T-helper 2 cell (primary cell): ENCODE measurements around the gene MRGPRE.

Source experiments
- DNase-seq, 5 experiments: peaks; one replicate each; pipeline versions ENCODE4 v3.0.0 to v3.0.0-alpha.2; 2012 to 2022

MRGPRE gene

DNA sequence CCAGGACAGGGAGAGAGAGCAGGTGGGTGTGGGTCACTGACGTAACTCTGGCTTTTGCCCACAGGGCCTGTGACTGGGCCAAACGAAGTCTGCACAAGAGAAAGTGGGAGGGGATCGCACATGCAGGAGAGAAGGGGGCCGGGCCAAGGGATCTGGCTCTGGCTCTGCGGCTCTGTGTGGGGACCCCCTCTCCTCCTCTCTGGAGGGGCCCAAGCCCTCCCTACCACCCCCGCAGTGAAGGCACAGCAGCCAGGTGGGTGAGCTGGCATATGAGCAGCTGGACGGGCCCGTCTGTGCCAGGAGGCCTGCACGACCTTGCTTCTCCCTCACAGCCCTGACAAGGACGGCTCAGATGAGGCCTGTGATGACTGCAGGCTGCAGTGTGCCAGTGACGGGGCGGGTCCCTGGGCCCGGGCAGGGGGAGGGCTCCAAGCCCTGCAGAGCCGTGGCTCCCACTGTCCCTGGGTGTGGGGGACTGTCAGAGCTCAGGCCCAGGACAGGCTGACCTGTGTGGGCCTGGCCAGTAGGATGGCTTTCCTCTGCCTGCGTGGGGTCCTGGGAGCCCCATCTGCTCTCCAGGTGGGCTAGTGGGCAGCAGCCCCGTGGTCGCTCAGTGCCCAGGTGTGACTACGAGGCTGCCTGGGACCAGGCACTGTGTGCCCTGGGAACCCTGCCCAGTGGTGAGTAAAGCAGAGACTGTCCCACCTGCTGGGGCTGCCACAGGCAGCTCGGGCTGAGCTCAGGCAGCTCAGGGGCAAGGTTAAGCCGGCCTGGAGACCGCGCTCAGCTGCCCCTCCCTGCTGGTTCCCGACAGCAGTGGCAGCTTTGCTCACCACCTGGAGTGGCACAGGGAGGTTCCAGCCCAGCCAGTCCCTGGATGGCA, 35.8 kb downstream of the MRGPRE start:
- no peak for DNase-seq

DNA sequence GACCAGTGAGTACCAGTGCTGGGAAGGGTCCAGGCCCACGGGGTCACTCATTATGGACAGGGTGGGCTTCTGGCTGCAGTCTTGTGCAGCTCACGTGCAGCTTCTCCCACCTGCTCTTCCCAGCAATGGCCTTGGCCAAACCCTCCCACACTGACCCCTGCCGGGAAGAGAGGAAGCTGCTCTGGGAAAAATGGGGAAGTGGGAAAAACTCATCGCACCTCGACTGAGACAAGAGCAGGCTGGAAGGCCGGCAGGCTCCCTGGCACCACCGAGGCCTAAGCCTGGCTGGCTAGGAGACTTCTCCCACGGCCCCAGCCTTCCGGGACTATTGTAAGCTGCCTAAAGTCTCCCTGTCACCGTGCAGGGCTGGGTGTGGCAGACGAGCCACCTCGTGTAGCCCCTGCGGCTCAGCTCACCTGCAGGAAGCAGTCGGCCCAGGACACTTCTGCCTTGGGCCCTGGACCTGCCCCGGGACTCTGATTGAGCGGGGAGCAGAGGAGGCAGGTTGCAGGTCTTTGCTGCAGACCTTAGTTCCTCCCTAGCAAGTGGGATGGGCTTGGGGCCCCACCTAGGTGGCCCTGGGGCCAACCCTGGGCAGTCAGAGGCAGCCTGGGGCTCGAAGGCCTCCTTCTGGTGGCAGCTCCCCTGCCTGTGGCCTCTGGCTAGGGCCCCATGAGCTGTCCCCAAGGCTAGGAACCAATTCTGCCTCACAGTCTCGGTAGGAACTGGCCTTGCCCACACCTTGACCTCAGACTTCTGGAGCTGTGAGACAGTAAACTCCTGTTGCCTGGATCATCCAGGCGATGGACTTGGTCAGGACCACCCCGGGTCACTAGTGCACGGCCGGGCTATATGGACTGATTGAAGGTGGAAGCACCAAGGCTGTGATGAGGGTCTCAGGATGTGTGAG, 36.7 kb downstream of the MRGPRE start:
- no peak for DNase-seq

DNA sequence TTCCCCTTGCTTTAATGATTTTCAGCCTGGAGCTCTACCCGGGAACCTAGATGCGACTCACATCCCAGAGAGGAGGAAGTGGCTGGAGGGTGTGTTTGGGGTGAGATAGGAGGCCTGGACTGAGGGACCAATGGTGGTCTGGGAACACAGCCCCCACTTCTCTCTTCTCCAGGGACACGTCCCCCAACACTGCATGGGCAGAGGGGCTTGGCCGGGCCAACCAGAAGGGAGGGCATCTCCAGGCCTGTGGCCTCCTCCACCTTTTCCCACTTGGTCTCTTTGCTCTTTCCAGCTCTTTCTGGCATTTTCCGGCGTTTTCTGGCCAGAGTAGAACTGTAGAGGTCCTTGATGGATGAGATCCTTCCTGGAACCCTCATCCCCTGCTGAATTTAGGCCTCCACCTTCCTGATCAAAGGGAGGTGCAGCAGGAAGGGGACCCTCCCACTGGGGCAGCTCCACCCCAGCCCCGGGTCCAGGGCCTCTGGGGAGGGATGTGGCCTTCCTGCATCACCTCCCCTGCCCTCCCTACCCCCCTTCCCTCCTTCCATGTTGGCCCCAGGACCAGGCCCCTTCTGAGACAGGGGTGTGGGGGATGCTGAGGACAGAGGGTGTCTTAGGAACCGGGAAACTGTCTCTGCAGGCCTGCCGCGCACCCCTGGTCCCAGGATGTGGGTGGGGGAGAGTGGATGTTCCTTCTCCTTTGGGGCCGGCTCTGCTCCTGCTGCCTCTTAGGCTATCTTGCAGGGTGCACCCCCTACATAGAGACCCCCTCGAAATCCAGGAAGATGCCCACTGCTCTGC, 38.0 kb downstream of the MRGPRE start:
- no peak for DNase-seq

DNA sequence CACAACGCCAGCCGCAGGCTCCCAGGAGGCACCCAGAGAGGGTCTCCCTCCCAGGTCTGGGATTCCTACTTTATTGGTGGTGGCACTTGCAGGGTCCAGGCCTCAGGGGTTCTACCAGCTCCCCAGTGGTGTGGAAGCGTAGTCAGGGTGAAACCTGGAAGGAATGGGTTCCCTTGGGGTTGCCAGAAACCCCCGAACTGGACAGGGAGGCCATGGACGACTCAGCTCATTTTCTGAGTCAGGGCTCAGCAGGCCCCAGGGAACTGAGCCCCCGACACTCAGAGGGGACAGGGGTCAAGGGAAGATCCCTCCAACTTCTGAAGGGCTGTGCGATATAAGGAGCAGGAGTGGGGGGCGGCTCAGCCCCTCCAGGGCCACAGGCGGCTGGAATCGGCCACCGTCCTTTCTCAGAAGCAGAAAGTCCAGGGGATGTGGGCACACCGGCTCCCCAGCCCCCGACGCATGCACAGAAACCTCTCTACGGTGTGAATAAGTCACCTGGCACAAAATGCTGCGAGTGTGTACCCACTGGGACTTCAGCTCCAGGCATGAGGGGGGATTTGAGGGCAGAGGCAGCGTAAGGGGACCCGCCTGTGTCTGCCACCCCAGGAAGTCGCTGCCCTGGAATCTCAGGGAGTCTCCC, 38.7 kb downstream of the MRGPRE start:
- DNase-seq = no peak

DNA sequence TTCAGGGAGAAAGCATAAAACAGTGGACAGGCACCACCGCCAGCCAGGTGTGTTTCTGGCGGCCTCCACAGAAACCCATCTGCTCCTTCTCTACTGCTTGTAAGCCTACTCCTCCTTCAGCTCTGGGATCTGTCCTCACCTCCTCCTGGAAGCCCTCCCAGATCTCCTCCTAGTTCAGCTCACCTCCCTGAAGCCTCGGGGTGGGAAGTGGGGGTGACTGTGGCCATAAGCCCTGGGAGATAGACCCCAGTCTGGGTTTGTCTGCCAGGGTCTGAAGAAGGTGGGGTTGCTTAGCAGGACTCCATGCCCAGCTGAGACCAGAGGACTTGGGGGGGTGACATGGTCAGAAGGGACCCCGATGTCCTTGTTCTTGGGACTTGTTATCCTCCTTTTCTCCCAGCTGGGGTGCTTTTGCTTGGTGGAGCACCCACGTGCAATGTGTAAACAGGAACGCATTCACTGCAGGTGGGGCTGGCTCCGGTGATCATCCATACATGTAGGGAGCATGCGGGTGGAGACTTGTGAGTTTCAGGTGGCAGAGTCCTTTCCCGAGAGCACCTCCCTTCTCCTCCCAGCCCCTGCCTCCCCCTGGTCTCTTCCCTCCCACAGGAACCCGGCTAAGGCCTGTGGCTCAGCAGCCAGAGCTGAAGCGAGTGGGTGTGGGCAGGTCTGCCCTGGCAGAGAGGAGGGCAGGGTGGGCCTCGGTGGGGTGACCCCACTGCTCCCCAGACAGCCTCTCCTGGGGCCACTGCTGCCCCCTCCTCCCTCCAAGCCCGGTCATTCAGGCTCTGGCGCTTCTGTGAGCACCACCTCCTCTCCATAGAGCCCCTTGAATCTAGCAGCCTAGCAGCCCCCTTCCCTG, 39.5 kb downstream of the MRGPRE start:
- no peak for DNase-seq

DNA sequence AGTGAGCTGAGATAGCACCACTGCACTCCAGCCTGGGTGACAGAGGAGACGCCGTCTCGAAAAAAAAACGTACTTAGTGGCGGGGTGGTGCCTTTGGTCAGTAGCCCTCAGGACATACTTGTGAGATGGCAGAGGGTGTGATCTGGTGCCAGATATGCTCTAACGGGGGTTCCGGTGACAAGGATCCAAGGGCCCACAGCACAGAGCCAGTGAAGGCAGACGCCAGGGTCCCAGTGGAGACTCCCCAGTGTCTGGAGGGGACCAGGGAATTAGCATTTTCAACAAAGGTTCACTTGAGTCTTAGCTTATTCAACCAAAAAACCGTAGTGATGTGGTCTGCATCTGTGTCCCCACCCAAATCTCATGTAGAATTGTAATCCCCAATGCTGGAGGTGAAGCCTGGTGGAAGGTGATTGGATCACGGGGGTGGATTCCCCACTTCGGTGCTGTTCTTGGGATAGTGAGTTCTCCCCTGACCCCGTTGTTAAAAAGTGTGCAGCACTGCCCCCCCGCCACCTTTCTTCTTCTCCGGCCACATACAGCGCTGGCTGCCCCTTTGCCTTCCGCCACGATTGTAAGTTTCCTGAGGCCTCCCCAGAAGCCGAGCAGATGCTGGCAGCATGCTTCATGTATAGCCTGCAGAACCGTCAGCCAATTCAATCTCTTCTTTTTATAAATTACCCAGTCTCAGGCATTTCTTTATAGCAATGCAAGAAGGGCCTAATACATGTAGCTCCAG, 40.5 kb downstream of the MRGPRE start:
- no peak for DNase-seq

DNA sequence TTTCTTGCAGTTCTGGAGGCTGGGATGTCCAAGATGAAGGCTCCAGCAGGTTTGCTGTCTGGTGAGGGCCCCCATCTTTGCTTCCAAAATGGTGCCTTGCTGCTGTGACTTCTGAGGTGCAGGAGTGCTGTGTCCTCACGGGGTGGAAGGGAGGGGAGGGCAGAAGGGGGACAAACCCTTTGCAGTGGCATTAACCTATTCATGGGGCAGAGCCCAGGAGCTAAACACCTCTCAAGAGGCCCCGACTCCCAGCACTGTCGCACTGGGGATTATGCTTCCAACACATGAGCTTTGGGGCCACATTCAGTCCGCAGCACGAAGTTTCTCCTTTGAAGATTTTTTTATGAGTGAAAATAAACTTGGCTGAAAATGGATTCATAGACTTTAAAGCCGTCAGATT, 41.6 kb downstream of the MRGPRE start:
- DNase-seq = no peak

DNA sequence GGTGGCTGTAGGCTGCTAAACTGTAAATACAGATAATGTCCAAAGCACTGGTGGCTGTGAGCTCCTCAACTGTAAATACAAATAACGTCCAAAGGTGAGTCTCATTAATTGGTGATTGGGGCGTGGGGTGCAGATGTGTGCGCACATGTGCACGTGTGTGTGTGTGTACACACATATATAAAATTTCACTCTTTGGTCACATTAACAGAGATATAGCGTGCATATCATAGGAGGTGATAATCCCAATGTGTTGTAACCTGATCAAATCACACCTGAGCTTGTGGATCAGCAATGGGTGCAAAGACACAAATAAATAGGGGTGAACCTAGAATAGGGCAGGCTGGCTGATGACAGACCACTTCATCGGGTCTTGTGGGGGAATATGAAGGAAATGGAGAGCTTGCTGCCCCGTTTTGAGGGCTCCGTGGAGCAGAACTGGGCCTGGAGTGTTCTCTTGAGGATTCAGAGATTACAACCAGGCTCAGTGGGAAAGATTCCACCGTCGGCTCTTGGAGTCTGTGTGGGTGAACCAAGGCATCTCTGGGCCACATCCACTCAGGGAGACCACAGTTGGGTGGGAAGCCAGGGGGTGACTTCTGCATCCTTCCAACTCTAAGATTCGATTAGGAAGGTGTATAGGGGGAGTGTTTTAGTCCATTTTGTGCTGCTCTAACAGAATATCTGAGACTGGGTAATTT, 42.2 kb downstream of the MRGPRE start:
- no peak for DNase-seq

DNA sequence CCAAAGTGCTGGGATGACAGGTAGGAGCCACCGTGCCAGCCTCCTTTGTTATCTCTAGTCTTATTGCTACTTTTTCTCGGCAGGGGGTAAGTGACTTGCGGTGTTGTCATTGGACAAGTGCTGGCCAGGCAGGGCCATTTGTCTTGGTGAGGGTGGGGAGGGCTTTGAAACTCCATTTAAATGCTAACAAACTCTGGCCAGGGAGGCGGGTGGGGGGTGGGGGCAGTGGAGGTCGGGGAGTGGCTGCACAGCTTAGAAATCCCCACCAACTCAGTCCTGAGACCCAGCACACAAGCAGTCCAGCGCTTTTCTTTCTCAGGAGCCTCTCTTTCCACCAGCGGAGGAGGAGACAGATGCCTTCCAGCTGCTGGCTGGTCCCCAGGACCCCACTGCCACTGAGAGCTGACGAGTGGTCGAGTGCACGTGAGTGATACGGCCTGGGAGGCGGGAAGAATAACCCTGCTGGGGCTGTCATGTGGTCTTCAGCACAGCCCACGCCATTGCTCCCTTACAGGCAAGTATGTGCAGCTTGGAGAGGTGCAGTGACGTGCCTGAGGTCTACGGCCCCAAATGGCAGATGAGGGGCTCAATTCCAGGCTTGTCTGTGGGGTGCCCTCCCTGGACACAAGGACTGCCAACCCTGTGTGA, 42.9 kb downstream of the MRGPRE start:
- DNase-seq = no peak

DNA sequence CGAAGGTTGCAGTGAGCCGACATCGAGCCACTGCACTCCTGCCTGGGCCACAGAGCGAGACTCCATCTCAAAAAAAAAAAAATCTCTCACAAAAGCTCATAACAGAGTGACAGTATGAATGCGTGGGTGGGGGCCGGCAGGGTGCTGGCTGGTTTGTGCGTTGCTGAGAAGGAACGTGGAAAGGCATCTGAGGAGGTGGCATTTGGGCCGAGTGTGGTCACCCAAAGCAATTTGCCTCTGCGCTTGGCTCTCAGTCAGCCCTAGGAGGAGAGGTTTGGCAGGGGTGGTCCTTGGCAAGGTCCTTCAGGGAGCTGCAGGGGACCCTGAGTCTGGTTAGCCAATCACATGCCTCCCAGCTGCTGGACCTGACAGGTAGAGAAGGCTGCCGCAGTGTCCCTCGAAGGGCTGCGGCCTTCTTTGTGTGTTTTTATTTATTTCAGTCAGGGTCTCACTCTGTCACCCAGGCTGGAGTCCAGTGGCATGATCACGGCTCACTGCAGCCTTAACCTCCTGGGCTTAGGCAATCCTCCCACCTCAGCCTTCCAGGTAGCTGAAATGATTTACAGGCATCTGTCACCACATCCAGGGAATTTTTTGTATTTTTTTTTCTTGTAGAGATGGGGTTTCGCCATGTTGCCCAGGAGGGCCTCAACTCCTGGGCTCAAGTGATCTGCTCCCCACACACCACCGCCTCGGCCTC, 43.6 kb downstream of the MRGPRE start:
- DNase-seq = no peak

DNA sequence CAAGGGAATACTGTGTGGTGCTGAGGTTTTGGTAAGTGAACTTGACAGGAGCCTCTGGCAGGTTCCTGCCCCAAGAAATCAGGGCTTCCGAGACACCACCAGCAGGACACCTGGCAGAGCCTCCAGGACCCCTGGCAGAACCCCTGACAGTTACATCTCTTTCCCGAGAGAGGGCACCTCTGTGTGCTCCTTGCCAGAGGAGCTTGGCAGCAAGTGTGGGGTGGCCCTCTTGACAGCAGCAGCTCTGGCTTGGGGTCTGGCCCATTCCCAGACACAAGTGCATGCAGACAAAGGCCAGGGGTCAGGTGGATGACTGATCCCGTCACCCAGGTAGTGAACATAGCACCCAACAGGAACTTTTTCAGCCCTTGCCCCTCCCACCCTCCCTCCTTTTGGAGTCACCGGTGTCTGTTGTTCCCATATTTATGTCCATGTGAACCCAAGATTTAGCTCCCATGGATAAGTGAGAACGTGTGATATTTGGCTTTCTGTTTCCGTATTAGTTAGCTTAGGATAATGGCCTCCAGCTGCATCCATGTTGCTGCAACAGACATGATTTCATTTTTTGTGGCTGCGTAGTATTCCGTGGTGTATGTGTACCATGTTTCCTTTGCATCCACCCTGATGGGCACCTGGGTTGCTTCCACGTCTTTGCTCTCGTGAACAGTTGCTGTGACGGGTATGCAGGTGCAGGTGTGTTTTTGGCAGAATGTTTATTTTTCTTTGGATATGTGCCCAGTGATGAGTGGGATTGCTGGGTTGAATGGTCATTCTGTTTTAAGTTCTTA, 45.9 kb downstream of the MRGPRE start:
- DNase-seq = no peak

DNA sequence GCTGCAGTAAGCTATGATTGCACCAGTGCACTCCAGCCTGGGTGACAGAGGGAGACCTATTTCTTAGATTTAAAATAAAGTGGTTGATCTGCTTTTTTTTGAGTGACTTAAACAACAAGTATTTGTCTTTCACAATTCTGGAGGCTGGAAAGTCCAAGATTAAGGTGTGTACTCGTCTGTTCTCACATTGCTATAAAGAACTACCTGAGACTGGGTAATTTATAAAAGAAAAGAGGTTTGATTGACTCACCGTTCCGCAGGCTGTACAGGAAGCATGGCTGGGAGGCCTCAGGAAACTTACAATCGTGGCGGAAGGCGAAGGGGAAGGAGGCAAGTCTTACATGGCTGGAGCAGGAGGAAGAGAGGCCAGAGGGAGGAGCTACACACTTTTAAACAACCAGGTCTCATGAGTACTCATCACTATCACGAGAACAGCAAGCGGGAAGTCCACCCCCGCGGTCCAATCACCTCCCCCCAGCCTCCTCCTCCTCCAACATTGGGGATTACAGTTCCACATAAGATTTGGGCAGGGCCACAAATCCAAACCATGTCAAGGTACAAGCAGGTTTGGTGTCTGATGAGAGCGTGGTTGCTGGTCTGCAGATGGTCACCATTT, 47.4 kb downstream of the MRGPRE start:
- no peak for DNase-seq

DNA sequence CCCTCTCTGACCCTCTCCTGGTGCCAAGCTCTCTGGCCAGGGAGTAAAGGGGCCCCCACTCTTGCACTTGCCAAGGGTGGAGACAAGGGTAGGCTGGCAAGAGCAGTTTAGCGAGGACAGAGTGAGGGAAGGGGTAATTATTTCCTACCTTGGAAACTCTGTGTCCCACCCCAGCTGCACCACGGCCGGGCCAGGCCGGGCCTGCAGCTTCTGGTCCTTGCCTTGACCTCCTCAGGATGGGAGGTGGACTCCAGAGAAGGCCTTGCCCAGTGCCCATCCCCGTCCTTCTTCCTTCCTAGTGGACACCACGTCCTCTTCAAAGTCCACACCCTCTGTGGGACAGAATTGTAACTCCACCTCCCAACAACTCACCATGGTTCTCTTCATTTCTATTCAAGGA, 48.7 kb downstream of the MRGPRE start:
- DNase-seq = no peak

DNA sequence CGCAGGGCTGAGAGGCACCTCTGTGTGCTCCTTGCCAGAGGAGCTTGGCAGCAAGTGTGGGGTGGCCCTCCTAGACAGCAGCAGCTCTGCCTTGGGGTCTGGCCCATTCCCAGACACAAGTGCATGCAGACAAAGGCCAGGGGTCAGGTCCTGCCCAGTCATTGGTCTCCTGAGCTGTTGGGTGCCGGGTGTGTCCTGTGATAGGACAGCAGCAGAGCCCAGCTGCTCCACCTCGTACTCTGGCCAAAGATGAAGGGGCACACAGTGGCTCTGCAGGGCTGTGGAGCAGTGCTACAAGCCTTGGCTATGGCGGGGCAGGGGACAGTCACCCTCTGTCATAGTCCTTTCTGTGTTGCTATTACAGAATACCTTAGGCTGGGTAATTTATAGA, 49.8 kb downstream of the MRGPRE start:
- no peak for DNase-seq

DNA sequence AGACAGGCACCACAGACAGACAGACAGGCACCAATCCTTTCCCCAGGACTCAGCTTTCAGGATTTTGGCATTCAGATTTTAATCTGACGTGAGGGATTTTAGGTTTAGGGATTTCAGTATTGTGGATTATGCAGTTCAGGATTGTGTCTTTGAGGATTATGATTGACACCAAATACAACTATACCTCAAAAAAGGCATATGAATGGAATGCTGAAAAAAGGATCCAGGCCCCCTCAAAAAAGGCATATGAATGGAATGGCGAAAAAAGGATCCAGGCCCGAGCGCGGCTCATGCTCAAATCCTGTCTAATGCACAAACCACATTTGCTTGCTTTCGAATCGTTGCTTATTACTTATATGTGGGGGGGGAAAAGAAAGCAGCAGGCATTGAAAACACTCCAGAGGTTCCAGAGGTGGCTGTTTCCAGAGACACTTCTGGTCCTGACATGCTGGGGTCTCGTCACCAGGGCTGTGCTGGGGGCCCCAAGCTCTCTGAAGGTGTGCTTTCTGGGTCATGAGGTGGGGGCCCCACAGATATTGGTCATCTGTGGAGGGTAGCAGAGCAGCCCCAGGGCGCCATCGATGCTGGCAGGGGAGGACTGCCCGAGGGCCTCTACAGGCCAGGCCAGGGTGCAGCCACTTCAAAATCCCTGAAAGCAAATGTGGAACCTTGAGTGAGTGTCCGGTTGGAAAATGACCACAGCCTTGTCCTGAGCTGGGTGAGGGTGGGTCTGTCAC, 50.3 kb downstream of the MRGPRE start:
- DNase-seq = no peak

DNA sequence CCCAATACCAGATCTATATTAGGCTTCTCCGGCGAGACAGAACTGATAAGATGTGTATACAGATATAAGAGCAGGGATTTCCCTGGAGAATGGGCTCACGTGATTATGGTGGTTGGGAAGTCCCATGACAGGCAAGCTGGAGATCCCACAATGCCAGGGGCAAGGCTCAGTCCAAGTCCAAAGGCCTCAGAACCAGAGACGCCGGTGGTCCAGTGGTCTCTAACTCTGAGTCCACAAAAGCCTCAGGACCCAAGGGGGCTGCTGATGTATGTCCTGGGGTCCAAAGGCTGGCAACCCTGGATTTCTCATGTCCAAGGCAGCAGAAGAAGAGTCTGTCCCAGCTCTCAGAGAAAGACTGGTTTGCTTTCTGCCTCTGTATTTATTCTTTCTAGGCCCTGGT, 51.3 kb downstream of the MRGPRE start:
- no peak for DNase-seq

DNA sequence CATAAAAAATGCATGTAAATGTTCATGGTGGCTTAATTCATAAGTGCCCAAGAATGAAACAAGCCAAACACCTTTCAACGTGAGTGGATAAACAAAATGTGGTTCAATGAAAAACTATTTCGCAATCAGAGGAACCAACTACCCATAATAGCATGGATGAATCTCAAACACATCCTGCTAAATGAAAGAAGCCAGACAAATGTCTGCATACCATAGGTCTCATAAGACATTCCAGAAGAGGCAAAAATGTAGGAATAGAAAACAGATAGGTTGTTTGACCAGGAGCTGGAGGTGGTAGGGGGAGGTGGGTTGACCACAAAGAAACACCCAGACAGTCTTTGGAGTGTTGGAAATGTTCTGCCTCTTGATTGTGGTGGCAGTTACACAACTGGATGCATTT, 53.9 kb downstream of the MRGPRE start:
- DNase-seq = no peak
